Suprapubic skin (tissue), 4 donors: ENCODE data around the gene PTGES. TPM values are rescaled to one million over a fixed set of nuclear protein-coding genes. Genes with fewer than 3 reads are reported as not detected.
"Not testable (repeated sequence)": the region's sequence is repeated elsewhere in the genome, so short reads cannot be mapped to it uniquely, and the experiment has no call there.

Source experiments
- DNase-seq, 2 donors: peaks; one replicate each; pipeline ENCODE4 v3.0.0-alpha.2; 2019; ENCODE audit warnings: low spot score in 2 of 2
- H3K27ac ChIP-seq: fragments of 200-600 bp; sonication (generic); one replicate; pipeline ENCODE4 v1.5.1; 2019
- H3K27me3 ChIP-seq: fragments of 200-600 bp; sonication (generic); one replicate; pipeline ENCODE4 v1.5.1; 2019
- H3K36me3 ChIP-seq: fragments of 200-600 bp; sonication (generic); one replicate; pipeline ENCODE4 v1.5.1; 2019
- H3K4me1 ChIP-seq: fragments of 200-600 bp; sonication (generic); one replicate; pipeline ENCODE4 v1.5.1; 2019
- H3K4me3 ChIP-seq: fragments of 200-600 bp; sonication (generic); one replicate; pipeline ENCODE4 v1.5.1; 2019; ENCODE audit warnings: mild to moderate bottlenecking
- H3K9me3 ChIP-seq: fragments of 200-600 bp; sonication (generic); one replicate; pipeline ENCODE4 v1.5.1; 2019
- CTCF ChIP-seq, 2 donors: fragments of 200-600 bp in 1 of 2; fragments of 450-650 bp in 1 of 2; sonication (generic) in 1 of 2; IDR thresholded peaks; one replicate each; pipeline ENCODE4 v1.5.1; 2016 to 2019; ENCODE audit warnings: antibody characterized with exemption in 2 of 2, mild to moderate bottlenecking in 1 of 2, moderate library complexity in 1 of 2
- EP300 ChIP-seq: sonication (generic); formaldehyde crosslinking; IDR thresholded peaks from one replicate; pipeline ENCODE4 v1.6.1; 2017; ENCODE audit warnings: antibody characterized with exemption
- POLR2A ChIP-seq, 2 donors: fragments of 450-650 bp; IDR thresholded peaks; one replicate each; pipeline ENCODE4 v1.6.1; 2017; ENCODE audit warnings: antibody characterized with exemption in 2 of 2, mild to moderate bottlenecking in 2 of 2, moderate library complexity in 2 of 2
- POLR2AphosphoS5 ChIP-seq, 3 donors: sonication (generic); formaldehyde crosslinking; IDR thresholded peaks; one replicate each; pipeline ENCODE4 v1.6.1; 2017; ENCODE audit warnings: antibody characterized with exemption in 3 of 3
- WGBS: methylation state at CpG from one replicate; pipeline ENCODE4 v1.1.5; 2018; 5-methylcytosine and 5-hydroxymethylcytosine counted together
- total RNA-seq, 4 donors: library from RNA; depleted of rRNA; stranded (reverse); fragments of >200 nt; gene quantifications; one replicate each; pipeline ENCODE4 v1.1.0, GENCODE V29; 2016

Gene PTGES
- 10 to 100 TPM; 21.8 to 38.8 (median 24.0) TPM for total RNA-seq

GRCh38 chr9:129752900-129753729, at the start of gene PTGES:
Gene PTGES, minus strand, starts transcription at chr9:129753042. Its CDS starts 30 bp downstream, at chr9:129753012.
- Histone ChIP-seq H3K9me3 (no peaks in the 10 kb centered on the region), H3K27me3 (no peaks in the 10 kb centered on the region), H3K27ac (peak within 1 kb of the TSS; percentile 73), H3K36me3 (peaks cover 6% of the 10 kb centered on the region), H3K4me1 (peaks cover 35% of the 10 kb centered on the region), H3K4me3 (peak within 1 kb of the TSS; percentile 52)
- TF ChIP-seq CTCF (IDR thresholded peaks at IDR 0.05): no peak
- TF ChIP-seq POLR2AphosphoS5 (IDR thresholded peaks at IDR 0.05): no peak
- TF ChIP-seq EP300: no peak
- TF ChIP-seq POLR2A (IDR thresholded peaks at IDR 0.05): peak in 1 of 2 donors; percentile 80
- 22% methylated on average over 14 of the region's 23 CpGs for WGBS
- DNase-seq: peak; percentile 89

- DNase-seq: no peak
- no peak overlapping the region for H3K4me3 ChIP-seq
- no peaks in the 10 kb centered on the region for H3K36me3 ChIP-seq
- H3K9me3 ChIP-seq: no peaks in the 10 kb centered on the region
- TF ChIP-seq EP300: no peak
- TF ChIP-seq POLR2AphosphoS5 (IDR thresholded peaks at IDR 0.05): no peak
- no peak for TF ChIP-seq CTCF (IDR thresholded peaks at IDR 0.05)
- no peak for TF ChIP-seq POLR2A (IDR thresholded peaks at IDR 0.05)
- H3K27ac ChIP-seq: no peak overlapping the region
- WGBS: 84% methylated on average over 17 of the region's 17 CpGs
- H3K4me1 ChIP-seq: peaks cover 16% of the 10 kb centered on the region
- no peaks in the 10 kb centered on the region for H3K27me3 ChIP-seq
Observed at GRCh38 chr9:129801504-129801903, 48.7 kb upstream of the PTGES start.

GRCh38 chr9:129798973-129799372, 46.1 kb upstream of the PTGES start:
- Histone ChIP-seq H3K4me3 (no peak overlapping the region), H3K4me1 (peaks cover 8% of the 10 kb centered on the region), H3K36me3 (no peaks in the 10 kb centered on the region), H3K9me3 (no peaks in the 10 kb centered on the region), H3K27me3 (no peaks in the 10 kb centered on the region), H3K27ac (no peak overlapping the region)
- 65% methylated on average over 6 of the region's 6 CpGs for whole genome bisulfite sequencing
- no peak for TF ChIP-seq POLR2A (IDR thresholded peaks at IDR 0.05)
- no peak for TF ChIP-seq POLR2AphosphoS5 (IDR thresholded peaks at IDR 0.05)
- TF ChIP-seq EP300: no peak
- no peak for TF ChIP-seq CTCF (IDR thresholded peaks at IDR 0.05)
- DNase-seq: no peak

- not testable (repeated sequence) for H3K27ac ChIP-seq, H3K36me3 ChIP-seq, H3K4me3 ChIP-seq, DNase-seq, H3K4me1 ChIP-seq, H3K9me3 ChIP-seq, H3K27me3 ChIP-seq
- WGBS: 78% methylated on average over 2 of the region's 2 CpGs
Observed at GRCh38 chr9:129796029-129796428, 43.2 kb upstream of the PTGES start.

GRCh38 chr9:129794549-129794948, 41.7 kb upstream of the PTGES start:
- H3K9me3 ChIP-seq: no peaks in the 10 kb centered on the region
- H3K4me1 ChIP-seq: peaks cover 3% of the 10 kb centered on the region
- no peak overlapping the region for H3K27ac ChIP-seq
- 88% methylated on average over 8 of the region's 8 CpGs for WGBS
- TF ChIP-seq EP300 (no peak), CTCF (IDR thresholded peaks at IDR 0.05) (no peak), POLR2A (IDR thresholded peaks at IDR 0.05) (no peak)
- H3K4me3 ChIP-seq: no peak overlapping the region
- H3K36me3 ChIP-seq: no peaks in the 10 kb centered on the region
- DNase-seq: no peak
- H3K27me3 ChIP-seq: no peaks in the 10 kb centered on the region
